LNCAP (cell line): ENCODE results near the gene CHURC1.

Experiments
- TF ChIP-seq, protein P1 (sequence below): fragments of 450-650 bp; IDR thresholded peaks from 2 replicates; pipeline ENCODE4 v1.5.1; 2017; ENCODE audit warnings: mild to moderate bottlenecking

Gene CHURC1

DNA sequence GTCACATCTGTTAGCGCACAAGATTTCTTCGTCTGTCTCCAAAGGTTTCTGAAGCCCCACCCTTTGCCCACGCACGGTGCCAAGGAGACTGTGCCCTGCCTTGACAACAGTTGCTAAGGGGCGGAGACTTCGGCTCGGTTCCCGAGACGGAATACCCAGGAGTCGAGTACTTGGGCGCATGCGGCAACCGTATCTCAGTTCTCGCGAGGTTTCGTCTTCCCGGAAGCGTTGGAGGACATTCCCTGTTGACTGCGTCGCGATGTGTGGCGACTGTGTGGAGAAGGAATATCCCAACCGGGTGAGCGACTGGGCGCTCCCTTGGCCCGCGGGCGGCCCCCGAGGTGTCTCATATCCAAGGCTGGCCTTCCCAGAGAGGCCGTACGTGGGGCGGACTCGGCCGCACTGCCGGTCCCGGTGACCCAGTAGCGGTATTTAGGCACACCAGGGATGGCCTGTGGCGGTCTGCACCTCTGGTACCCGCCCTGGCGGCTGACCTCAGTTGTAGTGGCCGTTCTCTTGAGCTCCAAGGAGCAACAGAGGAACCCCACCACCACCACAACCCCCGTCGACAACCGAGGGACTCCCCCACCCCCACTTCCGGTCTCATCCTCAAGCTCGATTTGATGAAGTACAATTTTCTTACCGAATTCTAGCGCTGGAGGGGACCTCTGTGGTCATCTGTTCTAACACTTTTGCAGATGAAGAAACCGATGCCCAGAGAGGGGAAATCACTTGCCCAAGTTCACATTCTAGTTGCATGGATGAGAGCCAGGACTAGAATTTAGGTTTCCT lies at the start of gene CHURC1:
Gene CHURC1, plus strand, starts transcription at position 219 of the 792 bp plus-strand sequence. Its CDS starts 41 bp downstream, at position 260.
- TF ChIP-seq, protein P1, sequence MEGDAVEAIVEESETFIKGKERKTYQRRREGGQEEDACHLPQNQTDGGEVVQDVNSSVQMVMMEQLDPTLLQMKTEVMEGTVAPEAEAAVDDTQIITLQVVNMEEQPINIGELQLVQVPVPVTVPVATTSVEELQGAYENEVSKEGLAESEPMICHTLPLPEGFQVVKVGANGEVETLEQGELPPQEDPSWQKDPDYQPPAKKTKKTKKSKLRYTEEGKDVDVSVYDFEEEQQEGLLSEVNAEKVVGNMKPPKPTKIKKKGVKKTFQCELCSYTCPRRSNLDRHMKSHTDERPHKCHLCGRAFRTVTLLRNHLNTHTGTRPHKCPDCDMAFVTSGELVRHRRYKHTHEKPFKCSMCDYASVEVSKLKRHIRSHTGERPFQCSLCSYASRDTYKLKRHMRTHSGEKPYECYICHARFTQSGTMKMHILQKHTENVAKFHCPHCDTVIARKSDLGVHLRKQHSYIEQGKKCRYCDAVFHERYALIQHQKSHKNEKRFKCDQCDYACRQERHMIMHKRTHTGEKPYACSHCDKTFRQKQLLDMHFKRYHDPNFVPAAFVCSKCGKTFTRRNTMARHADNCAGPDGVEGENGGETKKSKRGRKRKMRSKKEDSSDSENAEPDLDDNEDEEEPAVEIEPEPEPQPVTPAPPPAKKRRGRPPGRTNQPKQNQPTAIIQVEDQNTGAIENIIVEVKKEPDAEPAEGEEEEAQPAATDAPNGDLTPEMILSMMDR: no peak

DNA sequence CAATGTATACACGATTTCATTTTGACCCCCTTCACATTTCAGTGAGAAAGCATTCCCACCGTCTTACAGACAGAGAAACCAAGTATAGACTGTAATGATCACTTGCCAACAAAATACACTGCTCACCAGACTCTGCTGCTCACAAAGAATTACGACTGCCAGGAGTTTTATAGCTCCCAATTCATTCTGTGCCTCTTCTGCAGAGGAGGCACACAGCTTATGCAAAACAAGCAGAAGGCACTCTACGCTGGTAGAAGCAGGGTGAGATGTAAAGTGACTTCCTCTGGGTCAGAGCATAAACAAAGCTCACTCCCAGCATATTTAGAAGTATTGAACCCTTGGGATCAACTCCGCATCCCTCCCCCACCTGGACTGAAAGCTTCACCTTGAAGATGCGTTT lies 49.1 kb upstream of the CHURC1 start:
- TF ChIP-seq, protein P1: no peak

DNA sequence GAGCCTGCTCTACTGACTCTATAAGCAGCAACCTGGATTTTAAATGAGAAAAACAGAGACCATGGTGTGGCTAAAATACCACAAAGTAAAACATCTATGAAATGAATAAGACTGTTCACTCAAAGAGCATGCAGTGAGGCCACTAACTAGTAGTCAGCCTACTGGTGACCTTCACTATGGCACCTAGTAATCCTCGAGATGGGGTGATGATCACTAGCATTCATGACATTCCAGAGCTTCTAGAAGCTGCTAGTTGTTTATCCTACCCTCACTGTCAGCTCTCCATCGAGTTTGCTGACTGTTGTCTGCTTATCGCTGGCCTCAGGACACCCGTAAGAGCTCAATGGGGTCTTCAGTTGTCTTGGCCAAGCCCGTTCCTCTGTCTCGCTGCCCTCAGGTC lies 48.3 kb upstream of the CHURC1 start:
- TF ChIP-seq, protein P1: no peak

DNA sequence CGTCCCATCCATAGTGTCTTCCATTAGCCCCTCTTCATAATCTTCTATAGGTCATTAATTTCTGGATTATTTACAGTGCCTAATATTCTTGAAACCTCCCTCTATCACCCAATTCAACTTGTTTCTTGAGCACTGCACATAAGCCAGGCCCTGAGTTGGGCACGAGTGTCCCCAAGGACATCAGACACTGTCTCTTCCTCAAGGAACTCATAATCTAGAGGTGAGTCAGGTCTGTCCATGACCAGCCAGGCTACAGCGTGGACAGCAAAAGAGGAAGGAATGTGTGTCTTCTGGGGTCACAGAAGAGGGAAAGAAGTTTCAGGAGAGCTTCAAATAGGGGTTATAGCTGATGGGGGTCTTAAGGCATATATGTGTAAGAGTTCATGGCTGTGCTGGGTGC lies 47.1 kb upstream of the CHURC1 start:
- TF ChIP-seq, protein P1: no peak

DNA sequence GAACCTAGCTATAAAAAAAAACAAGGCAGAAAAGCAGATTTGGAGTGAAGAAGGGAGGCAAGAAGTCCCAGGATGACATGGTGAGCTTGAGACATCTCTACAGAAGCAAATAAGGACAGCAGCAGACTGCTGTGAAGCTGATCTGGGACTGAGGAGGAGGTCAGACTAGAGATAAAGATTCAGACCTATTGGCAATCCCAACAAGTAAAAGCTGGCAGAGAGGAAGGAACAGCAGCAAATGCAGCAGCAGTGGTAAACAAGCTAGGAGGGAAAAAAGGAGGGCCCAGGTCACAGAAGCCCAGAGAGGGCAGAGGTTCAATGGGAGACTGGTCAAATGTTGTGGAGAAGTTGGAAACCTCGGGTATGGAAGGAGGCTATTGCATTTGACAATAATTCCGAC lies 45.9 kb upstream of the CHURC1 start:
- TF ChIP-seq, protein P1: no peak

DNA sequence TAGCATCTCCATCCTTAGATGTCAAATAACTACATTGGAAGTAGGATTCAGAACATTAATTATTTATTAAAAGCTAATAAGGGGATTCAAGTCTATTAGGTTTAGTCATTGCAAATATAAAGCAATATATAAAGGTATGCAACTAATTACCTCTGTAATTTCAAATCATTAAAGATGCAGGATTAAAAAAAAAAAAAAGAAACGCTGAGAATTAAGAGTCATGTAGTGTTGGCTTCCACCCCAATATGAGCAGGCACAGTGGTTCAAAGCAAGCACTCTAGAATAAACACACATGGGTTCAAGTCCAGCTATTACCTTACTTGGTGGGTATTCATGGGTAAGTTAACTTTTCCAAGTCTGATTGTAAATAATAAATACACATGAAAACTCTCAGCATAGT lies 45.4 kb upstream of the CHURC1 start:
- TF ChIP-seq, protein P1: no peak

DNA sequence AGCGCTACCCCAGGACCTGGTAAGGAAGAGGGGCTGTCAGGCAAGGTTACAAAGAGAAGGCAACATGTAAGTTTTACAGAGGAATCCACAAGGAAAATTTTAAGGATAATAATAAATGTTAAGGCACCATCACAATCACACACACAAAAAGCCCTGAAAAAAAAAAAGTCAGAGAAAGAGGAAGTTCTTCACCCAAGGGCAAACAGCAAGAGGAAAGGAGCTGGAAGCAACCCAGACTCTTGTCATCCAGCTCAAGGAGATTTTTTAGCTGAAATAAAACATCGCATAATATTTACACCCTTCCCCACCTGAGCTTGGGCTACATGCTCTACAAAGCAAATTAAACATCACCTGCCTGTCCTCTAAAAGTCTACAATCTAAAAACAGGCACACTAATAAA lies 44.1 kb upstream of the CHURC1 start:
- TF ChIP-seq, protein P1: no peak
